SW480 (cell line): ENCODE measurements around the gene SEC61B.

Experiments
- DNase-seq: peaks from one replicate; pipeline ENCODE4 v3.0.0-alpha.2; 2016; ENCODE audit warnings: low spot score

SEC61B gene

DNA sequence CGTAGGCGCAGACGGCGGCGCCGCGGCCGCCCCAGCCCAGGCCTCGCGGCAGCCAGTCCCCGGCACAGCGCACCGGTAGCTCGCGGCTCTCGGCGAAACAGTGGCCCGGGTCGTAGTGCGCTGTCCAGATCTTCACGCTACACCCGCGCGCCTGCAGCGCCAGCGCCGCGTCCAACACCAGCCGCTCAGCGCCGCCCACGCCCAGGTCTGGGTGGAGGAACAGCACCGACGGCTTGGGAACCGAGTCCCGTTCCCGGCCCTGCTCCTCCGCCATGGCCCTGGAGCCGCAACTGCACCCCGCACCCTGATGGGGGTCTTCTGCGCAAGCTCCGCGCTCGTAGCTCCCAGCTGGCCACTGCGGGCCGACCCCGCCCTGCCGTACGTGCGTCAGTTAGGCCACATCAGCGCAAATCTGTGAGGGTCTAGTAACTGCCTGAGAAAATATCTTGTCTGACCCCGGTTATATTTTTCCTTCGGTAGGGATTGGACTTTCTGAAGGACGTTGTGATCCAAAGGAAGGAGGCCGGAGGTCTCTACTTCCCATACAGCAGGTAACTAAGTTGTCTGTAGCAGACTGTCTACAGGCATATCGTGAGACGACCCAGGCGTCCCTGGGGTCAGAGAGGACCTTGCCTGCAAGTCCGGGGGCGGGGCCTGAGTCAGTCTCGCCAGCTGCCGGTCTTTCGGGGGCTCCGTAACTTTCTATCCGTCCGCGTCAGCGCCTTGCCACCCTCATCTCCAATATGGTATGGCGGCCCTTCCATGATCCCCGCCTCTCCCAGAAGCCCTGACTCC is at the start of gene SEC61B, which contains the start of gene ALG2:
Gene SEC61B, plus strand, starts transcription at position 662 of the 795 bp plus-strand sequence. Its CDS starts 82 bp downstream, at position 744.
Gene ALG2, minus strand, starts transcription at position 322 of the 795 bp plus-strand sequence. Its CDS starts 48 bp downstream, at position 274.
- DNase-seq, result peak; percentile 95

DNA sequence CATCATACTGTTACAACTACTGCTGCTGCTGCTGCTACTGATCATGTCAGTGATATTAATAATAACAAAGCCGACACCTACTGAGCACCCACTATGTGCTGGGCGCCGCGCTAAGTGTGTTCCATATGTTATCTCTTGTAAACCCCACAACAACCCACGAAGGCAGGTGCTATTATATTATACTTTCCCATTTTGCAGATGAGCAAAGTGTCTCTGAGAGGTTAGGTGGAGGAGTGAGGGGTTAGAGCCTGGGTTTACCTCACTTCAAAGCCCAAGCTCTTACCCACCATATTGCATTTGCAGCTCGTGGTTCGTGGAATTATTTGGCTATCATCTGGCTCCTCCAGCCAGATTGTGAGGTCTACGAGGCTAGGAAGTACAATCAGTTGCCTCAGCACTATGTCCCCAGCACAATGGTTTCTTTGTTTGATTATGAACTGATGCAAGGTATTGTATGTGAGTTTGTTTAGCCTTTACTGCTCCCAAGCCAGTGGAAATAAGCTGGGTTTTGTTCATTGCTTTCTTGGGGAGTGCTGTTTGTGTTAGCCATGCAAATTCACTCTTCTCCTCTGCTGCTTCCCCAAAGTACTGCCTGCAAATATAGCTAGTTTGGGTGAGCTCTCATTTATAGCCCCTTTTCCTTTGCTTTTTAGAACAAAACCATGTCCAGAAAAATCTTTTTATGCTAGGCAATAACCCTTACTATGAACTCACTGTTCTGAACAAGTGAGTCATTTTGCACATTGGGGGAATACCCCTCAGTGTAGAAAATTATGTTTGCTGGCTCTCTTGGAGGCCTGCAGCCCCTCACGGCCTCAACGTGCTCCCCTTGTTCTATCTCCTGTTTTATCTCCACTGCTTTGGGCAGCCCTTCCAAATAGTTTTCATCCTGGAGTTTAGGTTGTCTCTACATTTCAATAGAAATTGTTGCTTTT is 48.2 kb upstream of the SEC61B start:
- DNase-seq, result peak; percentile 78

DNA sequence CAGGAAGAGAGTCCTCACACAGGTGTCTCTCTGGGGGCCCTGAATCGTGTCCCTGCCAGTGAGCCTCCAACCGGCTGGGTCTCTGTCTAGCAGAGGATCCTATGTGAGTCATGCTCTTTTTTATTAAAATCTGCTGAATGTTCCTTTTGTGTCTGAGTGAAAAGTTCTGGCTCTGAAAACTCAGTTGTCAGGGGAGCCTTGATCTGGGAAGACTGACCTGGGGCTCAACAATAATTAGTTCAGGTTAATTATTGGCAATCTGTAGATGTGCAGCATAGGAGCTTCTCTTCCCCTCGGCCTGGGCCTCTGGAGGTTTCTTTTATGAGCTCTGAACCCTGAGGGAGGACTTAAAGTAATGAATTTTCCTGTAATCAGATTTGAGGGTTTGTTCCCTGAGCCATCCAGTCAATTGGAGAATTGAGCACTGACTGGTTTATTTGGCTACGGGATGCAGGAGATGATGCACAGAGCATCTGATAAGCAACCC is 45.5 kb upstream of the SEC61B start:
- DNase-seq, result no peak

DNA sequence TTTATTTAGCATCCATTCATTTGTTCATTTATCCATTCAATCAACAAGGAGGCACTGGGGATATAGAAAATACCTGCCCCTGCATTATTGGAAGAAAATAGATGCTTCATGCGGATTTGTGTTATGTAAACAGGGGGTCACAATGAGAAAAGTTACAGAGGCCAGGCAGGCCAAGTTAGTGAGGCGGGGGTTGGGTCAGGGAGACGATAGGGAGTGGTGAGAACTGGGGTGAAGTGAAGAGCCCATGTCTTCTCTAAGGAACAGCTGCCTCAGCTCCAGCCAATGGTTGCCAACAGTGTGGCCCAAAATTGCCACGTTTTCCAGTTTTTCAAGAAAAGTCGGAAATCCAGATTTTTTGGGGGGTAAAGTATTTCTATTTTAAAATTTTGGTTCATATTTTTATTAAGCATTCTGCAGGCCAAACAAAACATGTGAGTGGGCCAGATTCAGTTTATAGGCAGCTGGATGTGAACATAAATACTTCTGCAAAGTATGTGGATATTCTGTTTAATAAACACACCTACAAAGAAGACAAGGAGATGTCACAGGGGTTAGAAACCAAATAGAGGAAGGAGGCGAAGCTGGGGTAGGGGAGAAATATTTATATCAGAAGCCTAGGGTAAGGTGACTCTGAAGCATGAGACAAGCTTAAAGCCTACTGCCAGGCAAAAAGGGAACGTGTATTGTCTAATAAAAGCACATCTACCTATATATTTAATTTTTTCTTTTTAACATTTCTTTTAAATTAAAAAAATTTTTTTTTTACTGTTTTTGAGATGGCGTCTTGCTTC is 44.3 kb upstream of the SEC61B start:
- no peak for DNase-seq

DNA sequence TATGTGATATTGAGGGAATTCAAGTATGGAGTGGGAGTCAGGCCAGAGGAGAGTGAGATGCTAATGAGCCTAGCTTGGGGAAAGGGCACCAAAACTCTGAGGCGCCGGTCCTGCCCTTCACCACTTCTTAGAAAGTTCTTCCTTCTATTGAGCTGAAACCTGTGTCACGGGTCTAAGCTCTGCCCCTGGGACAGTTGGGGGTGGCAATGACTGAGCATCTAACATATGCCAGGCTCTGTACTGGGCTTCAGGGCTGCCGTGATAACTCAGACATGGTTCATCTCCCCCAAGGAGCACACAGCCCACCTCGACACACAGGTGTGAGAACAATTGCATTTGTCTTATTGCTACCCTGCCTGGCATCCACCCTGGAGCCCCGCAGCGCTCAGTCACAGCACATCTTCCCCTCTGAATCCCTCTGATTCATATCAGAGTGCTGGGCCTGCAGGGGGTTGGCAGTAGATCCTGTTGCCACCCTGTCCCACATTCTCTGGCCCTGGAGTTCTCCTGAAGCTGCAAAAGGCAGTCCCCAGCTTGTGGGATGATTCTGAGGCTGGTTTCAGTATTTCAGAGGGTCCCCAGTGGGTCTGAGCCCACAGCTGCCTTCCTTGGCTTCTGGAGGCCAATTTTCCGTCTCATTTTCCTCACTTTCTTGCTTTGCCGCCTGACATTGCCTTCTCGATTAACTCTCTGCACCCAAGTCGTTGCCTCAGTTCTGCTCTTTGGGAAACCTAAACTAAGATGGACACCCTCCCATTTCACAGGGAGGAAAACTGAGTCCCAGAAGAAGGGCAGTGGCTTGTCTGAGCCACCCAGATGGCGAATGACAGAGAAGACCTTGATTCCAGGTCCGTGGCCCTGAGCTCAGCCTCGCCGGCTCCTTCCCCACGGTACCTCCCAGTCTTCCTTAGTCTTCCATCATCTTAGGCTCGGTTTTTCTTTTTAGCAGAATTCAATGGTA is 42.9 kb upstream of the SEC61B start:
- no peak for DNase-seq

DNA sequence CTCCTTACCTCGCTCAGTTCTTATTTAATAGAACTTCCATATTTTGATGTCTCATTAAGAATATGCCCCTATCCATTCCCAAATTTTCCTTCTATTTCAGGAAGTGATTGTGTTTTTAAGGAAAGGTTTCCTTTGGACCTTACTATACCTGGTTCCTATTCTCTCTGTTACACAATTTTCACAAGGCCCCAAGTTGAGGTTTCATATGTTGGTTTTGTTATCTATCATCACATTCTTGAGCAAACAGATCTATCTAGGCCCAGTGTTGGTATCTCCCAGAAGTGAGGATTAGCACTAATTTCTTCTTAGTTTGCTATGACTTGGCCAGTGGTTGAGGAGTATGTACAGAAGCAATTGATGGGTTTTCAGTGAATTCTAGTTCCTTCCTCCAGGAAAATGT is 41.9 kb upstream of the SEC61B start:
- no peak for DNase-seq

DNA sequence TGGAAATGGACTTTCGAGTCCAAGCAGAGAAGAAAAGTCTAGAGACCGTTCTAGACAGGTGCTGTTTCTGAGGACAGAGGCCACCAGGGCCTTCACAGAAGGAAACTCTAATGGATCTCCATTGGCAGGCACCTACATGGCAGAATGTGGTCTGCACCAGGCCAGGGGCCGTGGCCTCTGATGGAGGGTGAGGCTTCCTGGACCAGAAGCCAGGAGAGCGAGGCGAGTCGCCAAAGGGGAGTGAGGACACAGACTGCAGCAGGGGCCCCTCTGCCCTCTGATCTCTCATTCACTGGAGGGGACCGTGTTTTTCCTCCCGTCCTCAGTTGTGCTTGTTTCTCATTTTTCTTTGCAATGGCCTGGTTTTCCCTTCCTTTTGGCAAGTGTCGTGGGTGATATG is 41.4 kb upstream of the SEC61B start:
- DNase-seq, result no peak

DNA sequence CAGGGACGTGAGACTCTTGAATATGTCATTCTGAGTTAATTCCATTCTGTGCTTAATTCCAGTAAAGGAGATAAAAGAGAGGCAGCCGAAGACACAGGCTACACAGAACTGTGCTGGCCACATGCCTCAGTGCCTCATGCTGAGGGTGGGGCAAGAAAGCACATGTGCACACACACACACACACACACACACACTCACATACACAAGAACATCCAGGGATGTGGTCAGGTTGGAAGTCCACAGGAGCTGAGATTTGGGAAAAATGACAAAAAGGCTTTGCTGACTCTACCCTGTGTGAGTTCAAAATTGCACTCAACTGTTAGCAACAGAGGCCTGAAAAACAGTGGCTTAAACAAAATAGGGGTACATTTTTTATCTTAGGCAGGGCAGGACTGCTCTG is 40.9 kb upstream of the SEC61B start:
- DNase-seq, result no peak

DNA sequence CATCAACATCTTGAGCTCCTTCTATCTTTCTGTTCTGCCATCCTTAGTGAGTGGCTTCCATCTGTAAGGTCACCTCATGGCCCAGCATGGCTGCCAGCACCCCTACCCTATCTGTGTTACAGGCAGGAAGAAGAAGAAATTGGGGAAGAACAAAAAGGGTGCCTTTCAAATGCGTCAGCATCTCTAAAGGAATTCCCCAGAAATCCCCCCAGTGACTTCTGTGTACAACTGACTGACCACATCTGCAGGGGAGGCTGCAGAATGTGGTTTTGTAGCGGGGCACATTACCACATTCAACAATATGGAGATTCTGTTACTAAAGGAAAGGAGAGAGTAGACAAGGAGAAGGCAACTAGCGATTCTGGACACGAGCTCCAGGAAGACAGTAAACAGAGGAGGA is 40.5 kb upstream of the SEC61B start:
- DNase-seq, result no peak

DNA sequence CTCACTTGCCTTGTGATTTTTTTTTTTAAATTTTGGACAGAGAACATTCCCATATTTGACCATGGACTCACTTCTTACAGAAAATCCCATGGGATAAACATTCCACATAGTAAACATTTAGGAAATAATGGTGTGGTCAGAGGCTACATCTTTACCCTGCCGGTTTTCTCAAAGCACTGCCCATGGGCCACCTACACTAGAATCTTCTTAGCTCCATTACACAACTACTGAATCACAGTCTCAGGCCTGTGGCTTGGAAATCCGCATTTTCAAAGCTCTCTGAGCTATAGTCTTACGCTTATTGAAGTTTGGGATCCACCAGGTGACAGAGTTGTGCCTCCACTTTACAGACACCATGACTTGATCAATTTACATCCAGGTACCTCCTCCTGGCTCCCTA is 39.7 kb upstream of the SEC61B start:
- DNase-seq, result no peak

DNA sequence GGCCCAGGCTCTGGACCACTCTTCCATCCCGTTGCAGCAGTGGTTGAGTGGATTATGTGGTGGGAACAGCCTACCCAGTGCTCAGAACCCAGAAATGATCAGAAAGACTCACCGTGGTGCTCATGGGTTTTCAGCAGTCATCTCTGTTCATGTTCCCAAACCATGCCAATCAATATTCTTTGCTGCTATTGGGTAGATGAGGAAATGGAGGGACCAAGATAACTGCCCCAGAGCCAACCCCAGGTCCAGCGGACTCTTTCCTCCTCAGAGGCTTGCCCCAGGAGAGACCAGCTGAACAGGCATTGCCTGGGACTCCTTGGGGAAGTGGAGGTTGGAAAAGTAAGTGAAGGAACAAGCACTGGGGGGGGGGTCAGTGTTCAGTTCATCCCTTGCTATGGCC is 38.5 kb upstream of the SEC61B start:
- DNase-seq, result no peak

DNA sequence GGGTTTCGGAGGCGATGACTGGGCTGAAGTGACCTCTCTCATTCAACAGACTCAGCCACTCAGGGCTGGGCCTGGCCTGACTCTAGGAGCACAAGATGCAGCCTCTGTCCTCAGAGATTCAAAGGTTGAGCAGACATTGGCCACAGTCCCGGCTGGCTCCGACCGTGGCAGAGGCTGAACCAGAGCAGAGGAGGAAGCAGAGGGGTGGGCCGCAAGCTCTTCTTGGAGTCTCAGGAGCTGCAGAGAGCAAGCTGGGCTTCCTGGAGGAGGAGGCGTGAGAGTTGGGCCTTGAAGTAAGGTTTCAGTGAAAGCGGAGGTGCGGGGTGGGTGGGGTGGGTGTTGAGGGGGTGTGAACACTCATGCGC is 38.0 kb upstream of the SEC61B start:
- no peak for DNase-seq

DNA sequence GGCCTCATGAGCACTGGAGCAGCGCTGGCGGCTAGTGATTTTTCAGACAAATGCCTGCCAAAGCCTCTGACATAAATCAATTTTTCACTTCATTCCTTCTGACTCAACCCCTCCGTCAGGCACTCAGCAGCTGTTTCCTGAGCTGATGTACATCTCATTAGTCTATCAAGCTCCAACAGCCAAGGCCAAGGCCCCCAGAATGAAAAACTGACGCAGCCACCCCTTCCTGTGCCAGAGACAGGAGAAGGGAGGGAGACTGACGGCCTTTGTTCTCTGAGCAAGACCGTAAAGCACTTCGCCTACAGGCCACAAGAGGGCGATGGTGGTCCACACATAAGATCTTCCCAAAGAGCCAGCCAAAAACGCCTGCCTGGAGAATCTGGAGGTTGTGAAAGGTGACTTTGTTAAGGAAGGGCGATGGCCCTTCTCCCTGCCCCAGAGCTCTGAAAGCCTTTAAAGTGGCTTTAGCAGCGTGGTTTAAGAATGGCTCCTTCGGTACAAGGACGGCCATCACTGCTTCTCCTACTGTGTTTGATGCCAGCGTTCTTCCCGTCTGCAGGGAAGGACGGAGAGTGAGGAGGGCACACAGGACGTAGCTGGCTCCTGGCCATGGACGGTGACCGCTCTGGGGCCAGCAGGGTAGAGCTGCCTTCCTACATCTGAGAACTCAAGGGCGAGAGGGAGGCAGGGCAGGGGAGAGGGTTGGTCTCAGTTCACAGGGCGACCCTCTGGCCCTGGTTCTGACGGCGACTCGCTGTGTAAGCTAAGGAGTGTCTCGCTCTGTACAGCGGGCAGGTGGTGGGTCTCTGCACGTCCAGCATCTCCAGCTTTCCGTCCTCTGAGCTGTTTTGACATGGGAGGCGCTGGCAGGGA is 37.4 kb upstream of the SEC61B start:
- DNase-seq, result peak; percentile 79

DNA sequence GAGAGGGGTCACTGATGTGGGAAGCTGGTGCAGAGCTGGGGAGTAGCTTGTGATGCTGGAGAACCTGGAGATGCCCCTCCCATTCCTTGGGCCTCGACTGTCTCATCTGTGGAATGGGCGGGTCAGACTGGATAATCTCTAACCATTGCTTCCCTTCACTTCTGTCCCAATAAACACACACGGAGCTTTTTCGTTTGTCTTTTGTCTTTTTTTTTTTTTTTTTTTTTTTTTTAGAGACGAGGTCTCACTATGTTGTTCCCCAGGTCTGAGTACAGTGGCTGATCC is 36.8 kb upstream of the SEC61B start:
- DNase-seq, result no peak

DNA sequence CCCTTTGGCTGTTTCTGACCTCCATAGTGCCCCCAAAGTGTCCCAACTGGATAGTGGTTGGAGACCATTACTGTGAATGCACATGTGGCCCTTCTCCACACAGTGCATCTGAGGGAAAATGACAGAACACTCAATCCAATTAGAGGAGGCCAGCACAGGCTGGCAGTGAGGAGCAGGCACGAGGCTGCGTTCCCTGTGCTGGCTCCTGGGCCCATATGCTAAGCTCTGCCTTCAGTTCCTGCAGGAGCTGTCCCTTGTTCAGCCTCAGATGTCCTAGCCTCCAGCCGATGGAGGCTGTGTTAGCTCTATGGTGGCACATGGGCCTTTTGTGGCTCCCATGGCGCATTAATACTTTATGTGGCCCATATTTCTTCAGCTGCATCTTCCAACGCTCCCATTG is 36.1 kb upstream of the SEC61B start:
- DNase-seq, result no peak

DNA sequence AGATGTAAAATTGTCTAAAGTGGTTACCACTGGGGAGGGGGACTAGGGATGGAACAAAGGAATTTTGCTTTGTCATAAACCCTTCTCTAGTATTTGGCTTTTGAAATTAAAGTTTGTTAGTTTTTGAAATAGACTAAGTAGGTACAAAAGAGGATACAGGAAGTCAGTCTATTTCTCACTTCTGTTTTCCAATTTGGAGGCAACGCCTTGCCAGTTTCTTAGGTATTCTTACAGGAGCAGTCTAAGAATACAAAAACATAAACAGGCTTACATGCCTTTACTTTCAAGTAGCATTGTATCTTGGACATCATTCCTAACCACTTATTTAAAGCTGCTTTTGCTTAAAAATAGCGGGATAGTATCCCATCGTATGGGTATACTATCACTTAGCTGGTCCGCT is 34.8 kb upstream of the SEC61B start:
- DNase-seq, result no peak

DNA sequence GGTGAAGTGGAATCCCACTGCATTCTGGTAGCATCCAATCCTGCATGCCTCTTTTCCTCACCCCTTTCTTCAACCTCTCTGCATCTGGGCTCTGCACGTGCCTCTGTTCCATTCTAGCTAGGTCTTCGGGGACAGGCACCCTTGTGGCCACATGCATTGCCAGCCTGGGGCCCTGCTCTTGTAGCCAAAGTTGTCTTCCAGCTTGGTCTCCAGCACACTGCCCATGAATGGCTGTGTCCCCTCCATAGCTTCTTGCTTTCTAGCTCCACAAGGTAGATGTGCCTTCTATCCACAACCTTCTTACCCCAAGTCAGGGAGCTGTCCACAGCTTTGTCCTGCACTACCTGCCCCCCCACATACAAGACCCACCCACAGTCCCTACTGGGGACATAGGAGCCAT is 32.9 kb upstream of the SEC61B start:
- no peak for DNase-seq

DNA sequence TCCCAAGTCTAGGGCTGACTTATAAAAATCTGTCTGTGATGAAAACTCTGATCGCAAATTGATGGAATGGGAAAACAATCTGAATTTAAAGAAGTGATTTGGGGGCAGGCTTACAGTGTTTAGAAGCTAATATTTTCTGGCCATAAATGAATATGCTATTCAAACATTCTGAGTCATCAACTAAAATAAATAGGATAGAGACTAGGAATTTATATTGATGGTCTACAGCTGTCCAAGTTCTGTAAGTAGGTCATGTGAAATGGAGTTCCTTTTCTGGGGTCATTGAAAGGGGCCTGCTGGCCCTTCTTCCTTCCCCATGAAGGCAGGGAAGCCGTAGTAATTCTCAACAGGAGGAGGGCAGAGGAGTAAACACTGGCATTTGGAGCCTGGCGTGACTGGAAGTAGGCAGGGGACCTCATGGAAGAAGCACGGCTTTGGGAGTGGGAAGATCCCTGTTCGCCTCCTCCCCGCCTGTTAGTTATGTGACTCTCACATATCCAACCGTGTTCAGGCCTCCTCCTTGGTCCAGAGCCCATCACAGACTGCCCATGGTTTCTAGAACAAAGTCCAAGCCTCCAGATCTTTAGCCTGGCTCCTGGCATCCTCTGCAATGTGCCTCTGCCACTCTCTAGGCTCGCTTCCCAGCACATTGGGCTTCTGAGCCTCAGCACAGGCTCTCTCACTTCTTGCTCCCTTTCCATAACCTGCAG is 32.0 kb upstream of the SEC61B start:
- DNase-seq, result no peak

DNA sequence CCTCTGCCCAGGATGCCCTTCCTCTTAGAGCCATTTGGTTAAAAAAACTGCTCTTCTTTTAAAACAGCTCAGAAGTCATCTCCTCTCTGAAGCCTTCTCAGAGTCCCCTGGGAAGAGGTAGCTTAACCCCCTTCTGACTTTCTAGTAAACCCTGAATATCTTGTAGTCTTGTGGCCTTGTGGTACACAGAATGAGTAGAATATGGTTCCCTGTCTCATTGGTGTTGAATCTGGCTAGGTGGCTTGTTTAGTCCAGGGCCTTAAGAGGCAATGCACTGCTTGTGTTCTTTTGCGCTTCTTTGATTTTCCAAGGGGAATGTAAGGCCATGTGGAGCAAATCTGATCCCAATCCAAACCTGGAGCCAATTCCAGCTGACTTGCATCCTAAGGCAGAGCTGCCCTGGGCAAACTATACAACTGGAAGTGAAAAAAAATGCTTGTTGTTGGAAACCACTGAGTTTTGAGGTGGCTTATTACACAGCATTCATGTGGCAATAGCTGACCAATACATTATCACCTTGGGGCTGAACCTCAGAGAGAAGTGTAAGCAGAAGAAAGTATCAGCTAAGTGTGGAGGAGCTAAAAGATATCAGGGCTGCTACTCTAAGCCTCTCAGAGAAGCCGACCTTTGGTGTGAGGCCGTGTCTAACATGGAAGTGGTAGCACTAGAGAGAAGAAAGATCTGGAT is 31.3 kb upstream of the SEC61B start:
- DNase-seq, result no peak
